ENCODE results near the gene TRIM36. TPM values are rescaled to one million over a fixed set of nuclear protein-coding genes. Genes with fewer than 3 reads are reported as not detected.

Gene TRIM36
- total RNA-seq, result 1 to 10 TPM in 2 of 6 experiments, under 1 TPM in 4; 0.39 to 3.6 (median 0.67) TPM
- long read RNA-seq, result 0 reads

- Histone ChIP-seq H3K4me1 (peaks cover 0 to 13% (median 3%) of the 10 kb centered on the region in 4 donors), H3K4me3 (peak within 1 kb of the TSS; percentile 77 to 91 (median 80)), H3K36me3 (no peaks in the 10 kb centered on the region), H3K27me3 (no peaks in the 10 kb centered on the region), H3K27ac (peak within 1 kb of the TSS in 2 of 3 donors; percentile 37 to 39), H3K9me3 (no peaks in the 10 kb centered on the region)
- peak; percentile 97 for DNase-seq
- TF ChIP-seq POLR2A (IDR thresholded peaks at IDR 0.05), result peak; percentile 85
- peak in 3 of 4 donors; percentile 11 to 40 (median 26) for TF ChIP-seq CTCF (IDR thresholded peaks at IDR 0.05)
- intact Hi-C loops (cut with DNase I), result no loop called here
- WGBS (ENCODE audit: insufficient coverage, low coverage, low lambda C conversion rate, missing lambda C conversion rate), result 0% methylated on average over 17 of the region's 68 CpGs
- peak; percentile 98 to 99 (median 98) for ATAC-seq
Measured at GRCh38 chr5:115169487-115170133, at the start of gene TRIM36. Gene TRIM36, minus strand, starts transcription at chr5:115169908. Its CDS starts 274 bp downstream, at chr5:115169634.

GRCh38 chr5:115214541-115214940, 44.8 kb upstream of the TRIM36 start:
- ATAC-seq, result no peak
- Histone ChIP-seq H3K9me3 (no peaks in the 10 kb centered on the region), H3K27me3 (no peaks in the 10 kb centered on the region), H3K4me3 (no peak overlapping the region), H3K4me1 (peaks cover 0 to 4% (median 0%) of the 10 kb centered on the region in 4 donors), H3K27ac (no peak overlapping the region), H3K36me3 (no peaks in the 10 kb centered on the region)
- WGBS (ENCODE audit: insufficient coverage, low coverage, low lambda C conversion rate, missing lambda C conversion rate), result 59% methylated on average over 1 of the region's 1 CpG
- intact Hi-C loops (cut with DNase I), result no loop called here
- DNase-seq, result no peak
- no peak for TF ChIP-seq POLR2A (IDR thresholded peaks at IDR 0.05)
- TF ChIP-seq CTCF (IDR thresholded peaks at IDR 0.05), result no peak

GRCh38 chr5:115209279-115209678, 39.6 kb upstream of the TRIM36 start:
- Histone ChIP-seq H3K4me3 (no peak overlapping the region), H3K9me3 (no peaks in the 10 kb centered on the region), H3K27ac (no peak overlapping the region), H3K27me3 (no peaks in the 10 kb centered on the region), H3K4me1 (peaks cover 0 to 4% (median 0%) of the 10 kb centered on the region in 4 donors), H3K36me3 (no peaks in the 10 kb centered on the region)
- peak; percentile 64 to 89 (median 76) for ATAC-seq
- WGBS (ENCODE audit: insufficient coverage, low coverage, low lambda C conversion rate, missing lambda C conversion rate), result 51% methylated on average over 3 of the region's 3 CpGs
- TF ChIP-seq POLR2A (IDR thresholded peaks at IDR 0.05) (no peak), CTCF (IDR thresholded peaks at IDR 0.05) (no peak)
- intact Hi-C loops (cut with DNase I), result no loop called here
- no peak for DNase-seq

GRCh38 chr5:115202952-115203351, 33.2 kb upstream of the TRIM36 start:
- intact Hi-C loops (cut with DNase I), result no loop called here
- no peaks in the 10 kb centered on the region for H3K4me1 ChIP-seq
- TF ChIP-seq POLR2A (IDR thresholded peaks at IDR 0.05) (no peak), CTCF (IDR thresholded peaks at IDR 0.05) (no peak)
- H3K27ac ChIP-seq, result no peak overlapping the region
- DNase-seq, result no peak
- 100% methylated on average over 1 of the region's 1 CpG for WGBS (ENCODE audit: insufficient coverage, low coverage, low lambda C conversion rate, missing lambda C conversion rate)
- no peaks in the 10 kb centered on the region for H3K36me3 ChIP-seq
- ATAC-seq, result no peak
- H3K4me3 ChIP-seq, result no peak overlapping the region
- H3K27me3 ChIP-seq, result no peaks in the 10 kb centered on the region
- H3K9me3 ChIP-seq, result no peaks in the 10 kb centered on the region
